ENCODE results near the gene SLC35B3.
A peak's percentile ranks its signal among the peaks of the same experiment; 100 is the strongest.
"Not testable (repeated sequence)": the region's sequence is repeated elsewhere in the genome, so short reads cannot be mapped to it uniquely, and the experiment has no call there.

Gene SLC35B3

GRCh38 chr6:8435093-8435844 lies at the start of gene SLC35B3:
Gene SLC35B3, minus strand, starts transcription at chr6:8435545.
- DNase-seq: peak; percentile 90

GRCh38 chr6:8483650-8484049 lies 48.3 kb upstream of the SLC35B3 start:
- DNase-seq: no peak

DNA sequence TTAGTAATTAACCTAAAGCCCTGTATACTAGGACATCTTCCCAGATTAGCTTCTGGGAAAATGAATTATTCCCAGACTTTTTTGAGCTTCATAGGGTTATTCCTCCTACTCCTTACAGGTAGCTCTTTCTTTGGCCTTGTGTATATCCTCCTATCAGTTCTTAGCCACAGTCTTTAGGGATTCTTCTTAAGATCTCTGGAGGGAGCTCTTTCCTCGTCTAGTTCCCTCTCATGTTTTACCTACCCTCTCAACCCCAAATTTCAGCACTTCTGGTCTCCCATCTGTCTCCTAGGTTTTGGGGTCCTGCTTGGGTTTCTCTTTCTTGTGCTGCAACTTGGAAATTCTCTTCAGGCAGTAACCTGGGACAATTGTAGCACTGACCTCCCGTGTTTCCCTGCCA lies 46.4 kb upstream of the SLC35B3 start:
- no peak for DNase-seq

DNA sequence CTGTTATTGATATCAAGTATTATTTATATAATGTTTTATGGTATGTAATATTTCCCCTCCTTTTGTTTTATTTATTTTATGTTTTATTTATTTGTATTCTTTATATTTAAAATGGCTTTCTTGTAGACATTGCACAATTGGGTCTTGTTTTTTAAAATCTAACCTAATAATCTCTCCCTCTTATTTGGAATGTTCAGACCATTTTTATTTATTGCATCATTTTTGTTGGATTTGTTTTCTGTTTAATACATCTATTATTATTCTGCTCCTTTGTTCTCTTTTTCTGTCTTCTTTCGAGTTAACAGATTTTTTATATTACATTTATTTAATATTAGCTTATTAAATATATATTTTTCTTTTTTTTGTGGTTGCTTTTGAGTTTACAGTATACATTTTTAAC lies 43.1 kb upstream of the SLC35B3 start:
- no peak for DNase-seq

DNA sequence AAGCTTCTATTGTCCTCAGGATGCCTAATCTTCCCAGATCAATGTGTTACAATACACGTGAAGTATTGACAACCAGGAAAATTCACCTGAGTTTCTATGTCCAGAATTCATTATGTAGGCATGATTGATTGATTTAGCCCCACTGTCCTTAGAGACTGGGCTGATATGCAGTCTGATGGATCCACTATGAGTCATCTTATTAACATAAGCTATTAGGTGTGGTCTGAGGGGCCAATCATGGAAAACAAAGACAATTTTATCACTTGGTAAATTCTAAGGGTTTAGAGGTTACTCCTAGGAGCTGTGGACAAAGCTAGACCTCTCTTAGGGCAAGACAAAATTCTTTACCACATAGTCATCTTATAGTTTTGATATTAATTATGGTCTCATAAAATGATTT lies 41.3 kb upstream of the SLC35B3 start:
- DNase-seq: no peak

- no peak for DNase-seq
Measured at GRCh38 chr6:8468552-8469356, 33.4 kb upstream of the SLC35B3 start.

DNA sequence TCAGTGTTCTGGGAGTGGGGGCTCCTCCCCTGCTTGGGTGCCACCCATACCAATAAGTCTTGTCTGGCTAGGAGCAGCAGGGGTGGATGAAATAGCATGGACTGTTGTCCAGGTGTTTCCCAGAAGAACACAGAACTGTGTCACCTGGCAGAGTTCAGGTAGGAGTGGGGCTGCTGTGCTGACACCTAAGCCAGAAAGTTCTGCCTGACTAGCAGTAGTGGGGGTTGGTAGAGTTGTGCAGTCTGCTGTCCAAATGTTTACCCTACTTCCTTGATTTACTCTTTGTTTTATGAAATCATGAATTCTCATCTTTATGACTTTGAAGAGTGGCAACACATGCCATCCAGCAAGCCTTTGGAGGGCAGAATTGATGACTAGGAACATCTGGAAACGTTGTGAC lies 27.3 kb upstream of the SLC35B3 start:
- no peak for DNase-seq

- DNase-seq: no peak
Measured at GRCh38 chr6:8462169-8462568, 26.8 kb upstream of the SLC35B3 start.

DNA sequence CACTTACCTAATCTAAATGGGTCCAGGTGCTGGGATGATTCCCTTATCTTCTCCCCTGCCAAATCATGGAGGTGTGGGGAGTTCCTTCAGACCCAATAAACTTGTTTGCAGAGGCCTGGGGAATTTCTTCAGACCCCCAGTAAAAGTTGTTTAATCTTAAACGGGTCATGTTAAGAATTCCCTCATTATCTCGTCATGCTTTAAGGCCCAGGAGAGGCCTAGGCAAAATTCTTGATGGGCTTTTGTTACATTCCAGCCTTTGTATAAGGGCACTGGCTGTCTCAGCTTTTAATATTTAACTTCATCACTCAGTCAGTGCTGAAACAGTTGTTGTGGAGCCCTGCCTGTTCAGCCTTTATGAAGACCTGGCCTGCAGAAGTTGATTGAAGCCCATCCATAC lies 11.0 kb upstream of the SLC35B3 start:
- DNase-seq: no peak

- DNase-seq: not testable (repeated sequence)
Measured at GRCh38 chr6:8445930-8446329, 10.6 kb upstream of the SLC35B3 start.

DNA sequence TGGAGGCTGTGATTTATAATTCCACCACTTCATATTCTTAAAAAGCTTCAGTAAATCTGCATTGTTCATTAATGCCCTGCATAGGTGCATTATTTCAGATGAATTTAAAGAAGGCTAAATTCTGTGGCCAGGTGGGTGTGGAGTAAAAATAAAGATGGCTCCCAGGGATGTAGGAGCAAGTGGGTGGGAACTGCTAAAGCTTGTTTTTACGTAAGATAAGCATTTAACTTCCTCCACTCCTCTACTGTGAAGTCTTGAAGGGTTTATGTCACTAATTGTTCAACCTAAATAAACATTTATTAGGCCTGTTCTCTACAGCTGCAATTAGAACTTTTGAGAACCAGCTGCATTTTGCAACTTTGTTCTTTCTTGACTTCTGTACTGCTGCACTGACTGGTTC lies 6.8 kb upstream of the SLC35B3 start:
- no peak for DNase-seq

GRCh38 chr6:8441452-8441851 lies 6.1 kb upstream of the SLC35B3 start:
- DNase-seq: no peak

GRCh38 chr6:8439601-8440268 lies 4.4 kb upstream of the SLC35B3 start:
- no peak for DNase-seq

DNA sequence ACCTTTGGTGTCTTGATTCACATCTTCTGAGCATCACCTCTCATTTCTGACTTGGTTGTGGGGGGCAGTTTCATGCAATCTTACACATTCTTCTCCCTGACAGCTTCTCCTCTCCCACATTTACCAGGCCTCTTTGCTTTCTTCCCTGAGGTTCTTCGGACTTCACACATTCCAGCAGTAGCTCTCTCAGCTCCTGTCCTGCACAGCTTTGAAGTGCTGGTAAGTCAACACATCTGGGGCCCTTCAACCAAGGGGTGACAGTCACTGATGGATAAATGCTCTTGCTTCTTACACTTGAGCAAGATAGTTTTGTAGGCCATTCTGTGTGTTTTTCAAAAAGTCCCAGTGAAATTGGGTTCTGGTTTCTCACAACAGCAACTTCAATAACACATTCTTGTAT lies 2.5 kb upstream of the SLC35B3 start:
- no peak for DNase-seq

DNA sequence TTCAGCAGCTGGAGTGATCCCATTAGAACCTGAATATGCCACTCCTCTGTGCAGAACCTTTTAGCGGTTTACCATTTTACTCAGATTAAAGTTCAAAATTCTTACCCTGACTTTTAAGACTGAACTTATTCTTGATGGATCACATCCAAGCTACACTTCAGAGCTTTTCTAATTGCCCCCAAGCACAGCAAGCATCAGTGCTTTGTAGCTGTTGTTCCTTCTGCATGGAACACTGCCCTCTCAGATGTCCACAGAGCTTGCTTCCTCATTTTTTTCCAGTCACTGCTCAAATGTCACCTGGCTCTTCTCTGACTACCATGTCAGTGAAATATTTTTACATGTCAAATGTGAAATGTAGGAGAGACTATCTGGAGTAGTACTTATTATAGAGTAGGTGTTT lies 1.6 kb upstream of the SLC35B3 start:
- no peak for DNase-seq

- no peak for DNase-seq
Measured at GRCh38 chr6:8435845-8436168, 462 bp upstream of the SLC35B3 start.

- DNase-seq: no peak
Measured at GRCh38 chr6:8434727-8435092, 635 bp downstream of the SLC35B3 start.

- DNase-seq: no peak
Measured at GRCh38 chr6:8432614-8433013, 2.7 kb downstream of the SLC35B3 start.

GRCh38 chr6:8429821-8430220 lies 5.5 kb downstream of the SLC35B3 start:
- DNase-seq: no peak

DNA sequence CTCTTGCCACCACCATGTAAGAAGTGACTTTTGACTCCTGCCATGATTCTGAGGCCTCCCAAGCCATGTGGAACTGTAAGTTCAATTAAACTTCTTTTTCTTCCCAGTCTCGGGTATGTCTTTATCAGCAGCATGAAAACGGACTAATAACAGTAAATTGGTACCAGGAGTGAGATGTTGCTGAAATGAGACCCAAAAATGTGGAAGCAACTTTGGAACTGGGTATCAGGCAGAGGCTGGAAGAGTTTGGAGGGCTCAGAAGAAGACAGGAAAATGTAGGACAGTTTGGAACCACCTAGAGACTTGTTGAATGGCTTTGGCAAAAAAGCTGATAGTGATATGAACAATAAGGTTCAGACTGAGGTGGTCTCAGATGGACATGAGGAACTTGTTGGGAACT lies 8.8 kb downstream of the SLC35B3 start:
- DNase-seq: not testable (repeated sequence)

DNA sequence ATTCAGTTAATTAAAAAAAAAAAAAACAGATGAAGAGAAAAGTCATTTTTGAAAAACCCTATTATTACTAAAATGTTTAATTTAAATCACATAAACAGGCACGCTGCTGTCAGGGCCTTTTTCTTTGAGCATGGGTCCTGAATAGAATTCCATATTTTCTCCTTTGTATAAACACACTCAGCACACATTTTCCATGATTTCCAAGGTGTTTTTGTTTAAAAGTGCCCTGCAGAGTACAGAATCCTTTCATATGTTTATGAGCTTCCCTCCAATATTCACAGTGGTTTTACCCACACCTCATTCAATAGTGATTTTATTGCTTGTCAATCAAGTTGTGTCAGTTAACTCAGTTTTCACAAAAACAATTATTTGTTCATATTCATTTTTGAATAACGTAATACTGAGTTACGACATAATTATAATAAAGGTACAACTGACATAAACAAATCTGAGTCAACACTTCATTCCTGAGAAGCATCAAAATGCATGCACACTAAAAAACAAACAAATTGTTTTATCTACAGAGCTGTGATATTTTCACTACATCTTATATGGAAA lies 15.2 kb downstream of the SLC35B3 start:
- no peak for DNase-seq

DNA sequence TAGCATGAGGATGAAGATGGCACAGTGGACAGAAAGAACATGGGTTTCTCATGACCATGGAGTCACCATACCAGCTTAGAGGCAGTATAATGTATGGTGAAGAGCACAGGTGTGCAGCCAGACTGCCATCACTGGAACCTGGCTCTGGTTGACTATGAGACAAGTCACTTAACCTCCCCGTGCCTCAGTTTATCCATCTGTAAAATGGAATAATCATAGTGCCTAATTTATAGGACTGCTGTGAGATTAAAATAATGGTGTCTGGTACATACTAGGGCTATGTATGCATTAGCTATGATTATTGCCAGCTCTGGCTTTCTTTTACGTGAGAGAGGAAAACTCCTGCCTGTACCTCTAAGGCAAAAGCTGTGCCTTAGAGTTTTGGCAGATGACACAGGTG lies 19.4 kb downstream of the SLC35B3 start:
- DNase-seq: no peak

DNA sequence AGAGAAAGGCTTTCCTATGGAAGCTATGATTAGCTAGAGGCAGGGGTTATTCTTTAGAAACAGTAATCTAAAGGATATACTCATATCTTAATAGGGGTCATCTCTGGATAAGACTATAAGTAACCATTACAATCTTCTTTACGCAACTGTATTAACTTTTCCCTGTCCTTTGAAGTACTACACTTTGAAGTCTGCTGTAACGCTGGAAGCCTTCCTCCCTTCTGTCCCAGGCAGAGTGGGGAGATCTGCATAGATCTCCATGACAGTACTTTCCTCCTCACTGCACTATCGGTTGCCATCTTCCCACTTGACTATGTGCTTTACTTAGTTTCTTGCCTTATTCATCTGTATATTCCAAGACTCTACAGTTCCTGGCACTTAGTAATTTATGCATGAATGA lies 20.1 kb downstream of the SLC35B3 start:
- no peak for DNase-seq

- no peak for DNase-seq
Measured at GRCh38 chr6:8414844-8415243, 20.5 kb downstream of the SLC35B3 start.
